HL-60 (cell line): ENCODE measurements around the gene TEC.

ENCODE experiments used
- DNase-seq, 2 experiments: peaks; one replicate each; pipeline ENCODE4 v3.0.0-alpha.2; 2010 to 2020; ENCODE audit warnings: low read depth in 1 of 2, low spot score in 1 of 2
- H3K27ac ChIP-seq: fragments of 250-450 bp; sonication (Bioruptor Pico); replicated peaks from 2 replicates; pipeline ENCODE4 v1.5.1; 2020; ENCODE audit warnings: mild to moderate bottlenecking, moderate library complexity
- H3K27me3 ChIP-seq: fragments of 250-450 bp; sonication (Bioruptor Pico); 2 replicates; pipeline ENCODE4 v1.5.1; 2021; ENCODE audit warnings: mild to moderate bottlenecking, moderate library complexity; ENCODE audit not compliant: insufficient read depth, poor library complexity, severe bottlenecking
- H3K4me3 ChIP-seq: replicated peaks from 2 replicates; pipeline ENCODE4 v1.5.1; 2011; ENCODE audit warnings: mild to moderate bottlenecking, control low read depth, low read length; ENCODE audit not compliant: insufficient read depth
- CTCF ChIP-seq: IDR thresholded peaks from one replicate; pipeline ENCODE4 v1.5.1; 2011; ENCODE audit warnings: low read length, control low read depth, inconsistent platforms; ENCODE audit not compliant: insufficient read depth
- GABPA ChIP-seq: IDR thresholded peaks from 2 replicates; pipeline ENCODE4 v1.6.1; 2012; ENCODE audit warnings: low read depth
- POLR2AphosphoS5 ChIP-seq: IDR thresholded peaks from 2 replicates; pipeline ENCODE4 v1.6.1; 2012; ENCODE audit warnings: low read depth
- REST ChIP-seq: IDR thresholded peaks from 2 replicates; pipeline ENCODE4 v1.6.1; 2012; ENCODE audit warnings: low read depth; ENCODE audit not compliant: insufficient replicate concordance
- SPI1 ChIP-seq: IDR thresholded peaks from 2 replicates; pipeline ENCODE4 v1.6.1; 2012; ENCODE audit warnings: low read depth, mild to moderate bottlenecking, borderline replicate concordance

TEC gene

GRCh38 chr4:48195374-48195773 is 74.3 kb downstream of the TEC start:
- H3K27me3 ChIP-seq = no peaks in the 10 kb centered on the region
- no peak for TF ChIP-seq GABPA
- TF ChIP-seq SPI1 = no peak
- no peak for TF ChIP-seq CTCF
- TF ChIP-seq REST = no peak
- H3K4me3 ChIP-seq = no peak overlapping the region
- DNase-seq = peak; percentile 16 to 22
- H3K27ac ChIP-seq = peak overlapping the region; percentile 51

GRCh38 chr4:48194971-48195370 is 74.7 kb downstream of the TEC start:
- no peaks in the 10 kb centered on the region for H3K27me3 ChIP-seq
- TF ChIP-seq CTCF (no peak), SPI1 (peak; percentile 45; the same call in 1 of the 2 replicates), GABPA (no peak), POLR2AphosphoS5 (no peak)
- peak in 1 of 2 experiments; percentile 14 for DNase-seq
- H3K4me3 ChIP-seq = no peak overlapping the region
- H3K27ac ChIP-seq = peak overlapping the region; percentile 51

- Histone ChIP-seq H3K4me3 (no peak overlapping the region), H3K27ac (no peak overlapping the region), H3K27me3 (no peaks in the 10 kb centered on the region)
- no peak for DNase-seq
- no peak for TF ChIP-seq SPI1
These were observed 75.6 kb downstream of the TEC start for GRCh38 chr4:48193921-48194468.

- Histone ChIP-seq H3K4me3 (no peak overlapping the region), H3K27ac (no peak overlapping the region), H3K27me3 (no peaks in the 10 kb centered on the region)
- no peak for DNase-seq
- TF ChIP-seq REST (no peak), SPI1 (no peak), GABPA (no peak), POLR2AphosphoS5 (no peak), CTCF (no peak)
These were observed 76.4 kb downstream of the TEC start for GRCh38 chr4:48193096-48193836.
